Astrocyte (in vitro differentiated cells and primary cell): ENCODE results near the gene COX7B. TPM values are rescaled to one million over a fixed set of nuclear protein-coding genes. Genes with fewer than 3 reads are reported as not detected.
A peak's percentile ranks its signal among the peaks of the same experiment; 100 is the strongest.

Source experiments
- DNase-seq: peaks from one replicate; pipeline ENCODE4 v3.0.0-alpha.2; 2010; ENCODE audit warnings: low read depth
- FAIRE-seq: peaks from 2 replicates; lab custom pipeline; 2011; peaks lifted over from hg19 to GRCh38; lab: Jason Lieb, UNC
- H2AFZ ChIP-seq: 2 replicates; pipeline ENCODE4 v1.6.0; 2012; ENCODE audit warnings: low read depth, low read length, inconsistent platforms
- H3K27ac ChIP-seq: 2 replicates; pipeline ENCODE4 v1.5.1; 2011; ENCODE audit warnings: low read depth, low read length, inconsistent platforms
- H3K27me3 ChIP-seq: 2 replicates; pipeline ENCODE4 v1.6.0; 2011; ENCODE audit warnings: low read length, inconsistent platforms; ENCODE audit not compliant: insufficient read depth
- H3K36me3 ChIP-seq: 2 replicates; pipeline ENCODE4 v1.5.1; 2011; ENCODE audit warnings: low read length, inconsistent platforms; ENCODE audit not compliant: insufficient read depth
- H3K4me1 ChIP-seq: 2 replicates; pipeline ENCODE4 v1.5.1; 2011; ENCODE audit warnings: low read length, inconsistent platforms; ENCODE audit not compliant: insufficient read depth
- H3K4me2 ChIP-seq: 2 replicates; pipeline ENCODE4 v1.6.0; 2012; ENCODE audit warnings: low read length, inconsistent platforms
- H3K4me3 ChIP-seq: 2 replicates; pipeline ENCODE4 v1.5.1; 2011; ENCODE audit warnings: low read depth, mild to moderate bottlenecking, low read length, inconsistent platforms; ENCODE audit not compliant: insufficient read depth
- H3K79me2 ChIP-seq: 2 replicates; pipeline ENCODE4 v1.6.0; 2012; ENCODE audit warnings: mild to moderate bottlenecking, low read length, inconsistent platforms; ENCODE audit not compliant: insufficient read depth
- H3K9ac ChIP-seq: 2 replicates; pipeline ENCODE4 v1.6.0; 2012; ENCODE audit warnings: mild to moderate bottlenecking, low read length, inconsistent platforms
- H3K9me3 ChIP-seq: 2 replicates; pipeline ENCODE4 v1.5.1; 2012; ENCODE audit warnings: low read depth, mild to moderate bottlenecking, low read length, inconsistent platforms; ENCODE audit not compliant: insufficient read depth
- H4K20me1 ChIP-seq: 2 replicates; pipeline ENCODE4 v1.6.0; 2012; ENCODE audit warnings: low read length, inconsistent platforms; ENCODE audit not compliant: insufficient read depth
- H3K27ac Mint-ChIP-seq: one replicate; pipeline ENCODE4 v1.8.0; 2021; ENCODE audit warnings: mild to moderate bottlenecking, mixed read lengths; ENCODE audit not compliant: unreplicated experiment
- H3K27me3 Mint-ChIP-seq: one replicate; pipeline ENCODE4 v1.8.0; 2021; ENCODE audit warnings: low read depth, mixed read lengths; ENCODE audit not compliant: unreplicated experiment
- H3K36me3 Mint-ChIP-seq: one replicate; pipeline ENCODE4 v1.8.0; 2021; ENCODE audit warnings: low read depth, mixed read lengths; ENCODE audit not compliant: unreplicated experiment
- H3K4me1 Mint-ChIP-seq: one replicate; pipeline ENCODE4 v1.8.0; 2021; ENCODE audit warnings: low read depth, mixed read lengths; ENCODE audit not compliant: unreplicated experiment
- H3K4me3 Mint-ChIP-seq: one replicate; pipeline ENCODE4 v1.8.0; 2021; ENCODE audit warnings: mild to moderate bottlenecking, moderate library complexity, mixed read lengths; ENCODE audit not compliant: unreplicated experiment
- H3K9me3 Mint-ChIP-seq: one replicate; pipeline ENCODE4 v1.8.0; 2021; ENCODE audit warnings: mild to moderate bottlenecking, mixed read lengths; ENCODE audit not compliant: unreplicated experiment
- EZH2 ChIP-seq: IDR thresholded peaks from 2 replicates; pipeline ENCODE4 v1.6.1; 2012; ENCODE audit warnings: mild to moderate bottlenecking, low read length, inconsistent platforms; ENCODE audit not compliant: insufficient read depth
- total RNA-seq: library from RNA; stranded (reverse); gene quantifications from 2 replicates; pipeline ENCODE4 v1.2.1, GENCODE V29; 2021
- TF ChIP-seq, protein P1 (sequence below): IDR thresholded peaks from 2 replicates; pipeline ENCODE4 v1.5.1; 2011; ENCODE audit warnings: low read depth, mild to moderate bottlenecking, inconsistent platforms, low read length, moderate library complexity; ENCODE audit not compliant: insufficient read depth

Gene COX7B
- total RNA-seq, 1 donor from 2014 or later: 246 TPM

DNA sequence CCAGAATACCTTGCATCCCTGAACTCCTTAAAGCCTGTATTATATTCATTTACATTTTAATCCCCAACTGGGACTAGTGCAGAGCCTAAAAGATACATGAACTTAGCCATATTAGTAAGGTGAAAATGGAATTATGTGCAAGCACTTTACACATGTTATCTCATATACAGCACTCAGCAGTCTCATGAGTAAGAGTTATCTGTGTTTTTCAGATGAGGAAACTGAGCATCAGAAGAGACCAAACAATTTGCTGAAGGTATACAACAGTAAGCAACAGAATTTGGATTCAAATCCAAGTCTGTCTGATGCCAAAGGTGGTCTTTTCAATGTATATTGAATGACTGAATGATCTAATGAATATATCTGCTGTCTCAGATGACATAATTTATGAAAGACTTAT is 23.5 kb downstream of the COX7B start:
- Mint-ChIP-seq H3K9me3 (no peaks in the 10 kb centered on the region), H3K4me1 (no peaks in the 10 kb centered on the region), H3K27ac (no peak overlapping the region), H3K27me3 (no peaks in the 10 kb centered on the region), H3K4me3 (no peak overlapping the region), H3K36me3 (no peaks in the 10 kb centered on the region)
- H3K4me3 ChIP-seq: no peak overlapping the region
- FAIRE-seq: no peak
- H3K27me3 ChIP-seq: no peaks in the 10 kb centered on the region
- H3K36me3 ChIP-seq: no peaks in the 10 kb centered on the region
- no peak for DNase-seq
- no peaks in the 10 kb centered on the region for H4K20me1 ChIP-seq
- no peak overlapping the region for H2AFZ ChIP-seq
- TF ChIP-seq, protein P1, sequence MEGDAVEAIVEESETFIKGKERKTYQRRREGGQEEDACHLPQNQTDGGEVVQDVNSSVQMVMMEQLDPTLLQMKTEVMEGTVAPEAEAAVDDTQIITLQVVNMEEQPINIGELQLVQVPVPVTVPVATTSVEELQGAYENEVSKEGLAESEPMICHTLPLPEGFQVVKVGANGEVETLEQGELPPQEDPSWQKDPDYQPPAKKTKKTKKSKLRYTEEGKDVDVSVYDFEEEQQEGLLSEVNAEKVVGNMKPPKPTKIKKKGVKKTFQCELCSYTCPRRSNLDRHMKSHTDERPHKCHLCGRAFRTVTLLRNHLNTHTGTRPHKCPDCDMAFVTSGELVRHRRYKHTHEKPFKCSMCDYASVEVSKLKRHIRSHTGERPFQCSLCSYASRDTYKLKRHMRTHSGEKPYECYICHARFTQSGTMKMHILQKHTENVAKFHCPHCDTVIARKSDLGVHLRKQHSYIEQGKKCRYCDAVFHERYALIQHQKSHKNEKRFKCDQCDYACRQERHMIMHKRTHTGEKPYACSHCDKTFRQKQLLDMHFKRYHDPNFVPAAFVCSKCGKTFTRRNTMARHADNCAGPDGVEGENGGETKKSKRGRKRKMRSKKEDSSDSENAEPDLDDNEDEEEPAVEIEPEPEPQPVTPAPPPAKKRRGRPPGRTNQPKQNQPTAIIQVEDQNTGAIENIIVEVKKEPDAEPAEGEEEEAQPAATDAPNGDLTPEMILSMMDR: no peak
- TF ChIP-seq EZH2: no peak
- H3K4me2 ChIP-seq: no peak overlapping the region
- no peaks in the 10 kb centered on the region for H3K4me1 ChIP-seq
- no peaks in the 10 kb centered on the region for H3K79me2 ChIP-seq
- no peak overlapping the region for H3K27ac ChIP-seq
- H3K9ac ChIP-seq: no peak overlapping the region
- no peaks in the 10 kb centered on the region for H3K9me3 ChIP-seq

DNA sequence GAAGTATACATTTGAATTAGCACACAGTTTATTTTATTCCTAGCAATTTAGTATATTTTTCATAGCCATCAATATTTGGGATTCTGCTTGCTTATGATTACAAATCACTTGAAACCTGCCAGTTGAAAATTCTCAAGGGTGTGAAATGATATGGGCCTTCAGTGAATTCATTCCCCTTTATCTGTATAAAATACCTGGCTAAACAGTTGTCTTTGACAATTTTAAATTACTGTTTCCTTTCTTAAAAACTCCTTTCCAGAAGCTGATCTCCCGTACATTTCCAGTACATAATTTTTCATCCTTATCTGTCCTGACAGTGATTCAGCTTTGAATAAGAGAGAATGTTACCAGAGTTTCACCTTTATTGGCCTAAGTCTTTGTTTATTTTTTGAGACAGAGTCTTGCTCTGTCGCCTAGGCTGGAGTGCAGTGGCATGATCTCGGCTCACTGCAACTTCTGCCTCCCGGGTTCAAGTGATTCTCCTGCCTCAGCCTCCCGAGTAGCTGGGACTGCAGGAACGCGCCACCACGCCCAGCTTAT is 25.1 kb downstream of the COX7B start:
- no peak overlapping the region for H3K4me3 ChIP-seq
- H3K4me2 ChIP-seq: no peak overlapping the region
- H3K27ac ChIP-seq: no peak overlapping the region
- H2AFZ ChIP-seq: no peak overlapping the region
- H3K27ac Mint-ChIP-seq: no peak overlapping the region
- no peaks in the 10 kb centered on the region for H3K4me1 Mint-ChIP-seq
- FAIRE-seq (no peak), DNase-seq (no peak)
- H3K36me3 Mint-ChIP-seq: no peaks in the 10 kb centered on the region
- no peaks in the 10 kb centered on the region for H3K9me3 ChIP-seq
- no peaks in the 10 kb centered on the region for H3K27me3 ChIP-seq
- no peak overlapping the region for H3K9ac ChIP-seq
- H3K36me3 ChIP-seq: no peaks in the 10 kb centered on the region
- H3K79me2 ChIP-seq: no peaks in the 10 kb centered on the region
- H3K4me1 ChIP-seq: no peaks in the 10 kb centered on the region
- H4K20me1 ChIP-seq: no peaks in the 10 kb centered on the region
- TF ChIP-seq, protein P1: no peak
- TF ChIP-seq EZH2: no peak
- H3K9me3 Mint-ChIP-seq: no peaks in the 10 kb centered on the region
- H3K27me3 Mint-ChIP-seq: no peaks in the 10 kb centered on the region
- no peak overlapping the region for H3K4me3 Mint-ChIP-seq

DNA sequence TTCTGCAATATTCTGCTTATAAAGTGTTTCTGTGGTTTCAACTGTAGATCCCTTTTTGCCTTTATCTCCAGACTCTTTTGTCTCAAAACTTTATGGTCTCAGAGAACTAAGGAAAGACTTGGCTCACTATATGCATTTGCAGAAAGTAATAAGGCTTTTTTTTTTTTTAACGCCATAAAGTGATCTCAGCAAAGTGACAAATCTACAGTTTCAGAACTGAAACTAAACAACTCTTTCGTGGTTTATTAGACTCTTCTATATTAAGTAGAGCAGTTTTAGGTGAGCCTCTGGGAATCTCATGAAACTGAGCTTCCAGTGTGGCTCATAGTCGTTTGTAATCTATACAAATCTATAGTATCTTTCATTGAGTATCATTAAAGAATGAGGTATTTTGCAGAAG is 26.5 kb downstream of the COX7B start:
- peak; percentile 50 for FAIRE-seq

More for the DNA sequence above, 26.5 kb downstream of the COX7B start:
- no peaks in the 10 kb centered on the region for H3K9me3 ChIP-seq
- H4K20me1 ChIP-seq: no peaks in the 10 kb centered on the region
- no peak overlapping the region for H3K4me2 ChIP-seq
- no peaks in the 10 kb centered on the region for H3K27me3 ChIP-seq
- TF ChIP-seq EZH2: no peak
- TF ChIP-seq, protein P1: no peak
- no peak overlapping the region for H2AFZ ChIP-seq
- H3K36me3 Mint-ChIP-seq: no peaks in the 10 kb centered on the region
- H3K9me3 Mint-ChIP-seq: no peaks in the 10 kb centered on the region
- no peak overlapping the region for H3K9ac ChIP-seq
- H3K36me3 ChIP-seq: no peaks in the 10 kb centered on the region
- H3K4me1 ChIP-seq: no peaks in the 10 kb centered on the region
- H3K27me3 Mint-ChIP-seq: no peaks in the 10 kb centered on the region
- H3K4me1 Mint-ChIP-seq: no peaks in the 10 kb centered on the region
- no peak overlapping the region for H3K27ac ChIP-seq
- H3K27ac Mint-ChIP-seq: no peak overlapping the region
- no peak overlapping the region for H3K4me3 Mint-ChIP-seq
- H3K79me2 ChIP-seq: no peaks in the 10 kb centered on the region
- H3K4me3 ChIP-seq: no peak overlapping the region
- DNase-seq: no peak
